GM18858 (cell line): ENCODE data around the gene S100A12.
"Not testable (repeated sequence)": the region's sequence is repeated elsewhere in the genome, so short reads cannot be mapped to it uniquely, and the experiment has no call there.

Experiments
- ATAC-seq: cut with Tn5 transposase; IDR thresholded peaks from one replicate; pipeline ENCODE4 v1.9.1; 2021; ENCODE audit not compliant: unreplicated experiment

The S100A12 gene

DNA sequence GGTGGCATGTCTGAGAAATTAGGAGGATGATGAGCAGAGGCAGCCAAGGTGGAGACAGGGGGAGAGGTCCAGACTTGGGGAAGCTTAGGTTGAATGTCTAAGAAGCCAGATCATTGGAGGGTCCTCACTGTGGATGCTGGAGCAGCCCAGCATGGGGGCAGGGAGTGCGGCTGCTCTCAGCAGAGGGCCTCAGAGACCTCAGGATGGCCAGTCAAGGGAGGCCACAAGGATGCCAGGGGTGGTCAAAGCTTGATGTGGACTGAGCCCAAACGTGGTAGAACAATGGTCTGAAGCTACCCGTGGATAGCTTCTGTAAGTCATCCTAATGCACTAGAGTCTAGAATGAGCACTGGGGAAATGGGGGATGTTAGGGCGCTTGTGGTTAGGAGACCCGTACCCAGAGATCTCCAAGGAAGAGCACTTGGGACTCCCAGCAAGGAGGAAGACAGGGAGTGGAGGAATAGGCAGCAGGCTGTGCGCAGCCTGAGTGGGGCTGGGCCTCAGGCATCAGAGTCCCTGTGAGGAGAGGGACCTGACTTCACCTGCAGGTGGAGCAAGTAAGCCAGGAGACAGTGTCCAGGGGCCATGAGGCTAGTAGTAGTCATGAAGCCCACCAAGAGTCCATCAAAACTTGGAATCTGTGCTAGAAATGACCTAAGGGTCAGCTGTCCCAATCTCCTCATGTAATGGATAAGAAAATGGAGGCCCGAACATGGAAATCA is 22.0 kb downstream of the S100A12 start:
- no peak for ATAC-seq

- ATAC-seq = no peak
These were observed 22.9 kb downstream of the S100A12 start for GRCh38 chr1:153352523-153352922.

GRCh38 chr1:153350321-153350957 is 25.0 kb downstream of the S100A12 start:
- no peak for ATAC-seq

- ATAC-seq = no peak
These were observed 25.8 kb downstream of the S100A12 start for GRCh38 chr1:153349363-153350320.

GRCh38 chr1:153348511-153349362 is 26.7 kb downstream of the S100A12 start, which contains the start of gene PGLYRP4:
PGLYRP4 (minus strand) TSS chr1:153348841; CDS start chr1:153347932, 909 bp downstream.
- no peak for ATAC-seq

- no peak for ATAC-seq
These were observed 27.6 kb downstream of the S100A12 start for GRCh38 chr1:153347856-153348255.

GRCh38 chr1:153347049-153347448 is 28.4 kb downstream of the S100A12 start:
- not testable (repeated sequence) for ATAC-seq

- ATAC-seq = no peak
These were observed 29.2 kb downstream of the S100A12 start for GRCh38 chr1:153346077-153346723.

DNA sequence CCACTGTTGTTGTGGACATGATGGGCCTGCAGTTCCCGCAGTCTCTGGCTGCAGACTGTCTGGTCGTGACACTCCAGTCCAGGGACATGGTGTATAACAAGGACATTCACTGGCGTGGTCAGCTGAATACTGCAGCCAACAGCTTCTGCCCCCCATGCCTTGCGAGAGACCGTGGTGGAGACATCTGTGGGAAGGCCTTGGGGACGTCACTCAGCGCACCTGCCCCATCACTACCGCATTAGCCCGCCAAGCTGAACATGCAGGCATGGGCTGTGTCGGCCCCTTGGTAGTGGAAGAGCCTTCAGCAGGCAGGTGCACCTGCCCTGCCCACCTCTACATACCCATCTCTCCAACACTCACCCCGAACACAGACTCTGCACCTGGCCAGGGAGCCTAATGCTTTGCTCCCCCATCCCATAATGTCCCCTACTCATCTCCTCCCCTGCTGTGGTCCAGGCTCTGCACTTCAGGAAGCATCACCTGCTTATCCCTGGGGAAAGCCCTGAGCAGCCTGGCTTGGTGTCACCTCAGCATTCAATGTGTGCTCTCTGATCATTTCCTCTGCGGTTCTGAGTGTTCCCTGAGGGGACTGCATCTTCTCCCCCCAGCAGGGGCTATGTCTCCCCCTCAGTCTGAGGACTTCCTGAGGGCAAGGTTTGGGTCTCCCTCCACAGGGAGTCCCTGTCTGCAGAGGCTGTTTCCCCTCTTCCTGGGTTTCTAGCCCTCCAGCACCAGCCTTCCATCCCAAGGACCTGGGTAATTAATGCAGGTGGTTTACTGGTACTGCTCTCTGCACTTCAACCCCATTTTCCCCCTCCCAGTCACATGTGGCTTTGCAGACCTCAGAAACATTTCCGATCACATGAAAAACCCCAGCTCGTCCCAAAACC is 30.0 kb downstream of the S100A12 start:
- no peak for ATAC-seq

- no peak for ATAC-seq
These were observed 30.7 kb downstream of the S100A12 start for GRCh38 chr1:153344718-153345025.

DNA sequence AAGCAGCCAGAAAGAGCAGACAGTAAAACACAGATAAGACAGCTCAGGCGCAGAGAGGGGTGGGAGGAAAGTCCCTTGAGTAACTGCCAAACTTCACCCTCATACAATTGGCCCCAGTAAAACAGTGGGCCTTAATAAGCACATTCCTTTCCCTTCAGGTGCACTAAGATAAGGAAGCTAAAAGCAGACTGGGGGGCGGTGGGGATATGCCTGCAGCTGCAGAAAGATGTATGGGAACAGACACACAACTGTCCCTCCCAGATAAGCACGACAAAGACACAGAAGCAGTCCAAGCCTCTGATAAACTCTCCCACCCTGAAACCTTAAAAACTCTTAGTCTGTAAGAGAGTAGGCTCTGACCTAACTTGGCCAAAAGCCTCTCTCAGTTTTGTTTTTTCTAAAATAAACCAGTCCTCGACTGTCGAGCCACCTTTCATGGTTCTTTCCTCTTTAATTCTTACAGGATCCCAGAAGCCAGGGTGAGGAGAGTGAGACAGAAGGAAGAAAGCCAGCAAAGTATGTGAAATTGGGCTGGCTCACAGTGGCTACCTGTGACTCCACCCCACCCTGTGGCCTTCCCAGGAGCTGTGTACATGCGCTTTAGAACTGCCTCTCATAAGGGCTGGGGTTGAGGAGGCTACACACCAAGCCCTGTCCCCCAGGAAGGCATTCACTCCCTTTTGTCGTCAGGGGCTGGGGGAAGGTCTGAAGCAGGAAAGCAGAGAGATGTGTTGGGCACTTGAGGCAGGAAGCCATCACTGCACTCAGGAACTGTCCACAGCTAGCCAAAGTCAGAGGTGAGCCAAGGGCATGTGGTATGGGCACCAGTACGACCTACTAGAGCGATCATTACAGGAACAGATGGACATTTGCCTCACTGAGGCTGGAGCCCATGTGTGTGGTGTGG is 31.4 kb downstream of the S100A12 start:
- no peak for ATAC-seq

DNA sequence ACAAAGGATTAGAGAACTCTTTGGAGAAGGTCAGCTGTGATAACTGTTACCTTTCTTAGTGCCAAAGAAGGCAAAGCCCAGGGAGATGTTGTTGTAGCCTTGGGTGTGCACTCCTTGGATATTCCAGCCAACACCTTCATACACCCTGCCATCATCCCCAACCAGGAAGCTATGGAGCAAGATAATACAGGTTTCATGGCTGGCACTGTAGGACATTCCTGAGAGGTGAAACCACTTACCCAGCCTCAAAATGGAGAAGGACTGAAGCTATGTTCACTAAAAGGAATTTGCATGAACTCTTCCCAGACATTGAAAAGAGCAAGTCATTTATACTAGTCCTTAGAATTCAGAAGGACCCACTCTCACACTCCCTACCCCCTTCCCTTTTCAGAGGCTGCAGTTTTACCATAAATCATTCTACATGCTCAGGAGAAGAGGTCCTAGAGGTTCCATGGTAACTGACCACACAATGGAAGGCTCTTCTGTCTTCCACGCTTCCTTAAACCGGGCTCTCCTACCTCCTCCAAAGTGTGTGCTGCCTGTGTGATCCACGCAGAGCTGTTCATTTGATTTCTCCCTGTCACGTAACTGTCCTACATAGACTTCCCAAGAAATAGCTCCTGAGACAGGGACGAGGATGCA is 32.3 kb downstream of the S100A12 start:
- ATAC-seq = no peak

GRCh38 chr1:153342178-153342577 is 33.2 kb downstream of the S100A12 start:
- no peak for ATAC-seq

DNA sequence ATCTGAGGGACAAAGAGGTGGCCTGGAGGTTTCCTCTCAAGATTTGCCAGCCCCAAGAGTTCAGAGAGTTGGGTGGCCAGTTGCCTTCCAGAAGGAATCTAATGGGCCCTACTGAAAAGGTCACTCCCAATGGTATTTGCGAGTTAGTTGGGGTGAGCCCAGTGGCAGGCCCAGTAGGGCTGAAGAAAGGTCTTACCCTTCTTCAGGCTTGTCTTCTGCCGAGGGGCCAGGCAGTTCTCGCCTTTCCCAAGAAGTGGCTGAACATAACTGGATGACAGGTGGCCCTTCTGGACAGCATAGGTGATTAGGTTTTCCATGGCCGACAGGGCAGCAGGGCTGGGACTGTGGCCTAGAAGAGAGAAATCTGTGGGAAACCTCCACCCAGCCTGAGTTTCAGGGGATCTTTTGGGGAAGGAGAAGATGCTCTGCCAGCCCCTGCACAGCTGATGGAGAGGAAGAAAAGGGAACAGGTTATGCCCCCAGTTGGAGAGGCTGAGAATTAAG is 33.9 kb downstream of the S100A12 start:
- no peak for ATAC-seq

- no peak for ATAC-seq
These were observed 35.1 kb downstream of the S100A12 start for GRCh38 chr1:153340356-153340755.

DNA sequence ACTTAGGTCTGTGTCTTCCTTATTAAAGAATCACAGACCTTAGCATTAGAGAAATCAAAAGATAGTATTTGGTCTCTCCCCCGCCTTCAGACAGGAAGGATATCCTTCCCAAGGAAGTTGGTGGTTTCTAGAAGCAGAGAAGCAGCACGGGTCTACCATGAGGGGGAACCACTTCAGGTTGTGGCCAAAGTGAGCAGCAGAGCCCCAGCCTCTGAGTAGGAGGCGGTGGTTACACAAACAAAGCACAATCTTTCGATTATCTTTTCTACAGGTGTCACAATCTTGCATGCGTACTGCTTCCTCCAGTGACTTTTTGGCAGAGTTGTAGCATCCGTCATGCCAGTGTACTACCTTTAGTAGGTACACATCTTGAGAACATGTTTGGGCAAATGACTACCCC is 35.6 kb downstream of the S100A12 start:
- ATAC-seq = no peak
